ENCODE data around the gene YWHAQ. TPM values are rescaled to one million over a fixed set of nuclear protein-coding genes. Genes with fewer than 3 reads are reported as not detected.

The YWHAQ gene
- total RNA-seq, 4 donors from 2014 or later: 141 to 442 (median 227) TPM

GRCh38 chr2:9657083-9657482 lies 26.3 kb upstream of the YWHAQ start:
- Histone ChIP-seq H3K4me3 (no peak overlapping the region), H3K9me3 (no peaks in the 10 kb centered on the region), H3K4me1 (no peaks in the 10 kb centered on the region), H3K27me3 (peaks cover 0 to 5% (median 0%) of the 10 kb centered on the region in 4 donors), H3K36me3 (no peaks in the 10 kb centered on the region), H3K27ac (no peak overlapping the region)
- 79 to 92% methylated on average over 6 of the region's 6 CpGs for WGBS, 2 donors
- no peak for TF ChIP-seq POLR2A (IDR thresholded peaks at IDR 0.05)
- TF ChIP-seq CTCF (IDR thresholded peaks at IDR 0.05): no peak
- intact Hi-C loops (cut with DNase I): no loop called here
- no peak for DNase-seq

- Histone ChIP-seq H3K27me3 (peaks cover 0 to 5% (median 0%) of the 10 kb centered on the region in 4 donors), H3K36me3 (no peaks in the 10 kb centered on the region), H3K4me3 (no peak overlapping the region), H3K4me1 (no peaks in the 10 kb centered on the region), H3K27ac (no peak overlapping the region), H3K9me3 (no peaks in the 10 kb centered on the region)
- intact Hi-C loops (cut with DNase I): no loop called here
- no peak for DNase-seq
- WGBS, 2 donors: 77 to 80% methylated on average over 11 of the region's 11 CpGs
- TF ChIP-seq POLR2A (IDR thresholded peaks at IDR 0.05) (no peak), CTCF (IDR thresholded peaks at IDR 0.05) (no peak)
Measured at GRCh38 chr2:9656270-9656766, 25.5 kb upstream of the YWHAQ start.

- intact Hi-C loops (cut with DNase I): no loop called here
- WGBS, 2 donors: 63 to 77% methylated on average over 12 of the region's 13 CpGs
Measured at GRCh38 chr2:9655441-9656269, 24.9 kb upstream of the YWHAQ start.

GRCh38 chr2:9654452-9655100 lies 23.8 kb upstream of the YWHAQ start:
- Histone ChIP-seq H3K9me3 (no peaks in the 10 kb centered on the region), H3K27ac (no peak overlapping the region), H3K4me1 (no peaks in the 10 kb centered on the region), H3K4me3 (no peak overlapping the region), H3K36me3 (no peaks in the 10 kb centered on the region), H3K27me3 (peaks cover 0 to 11% (median 0%) of the 10 kb centered on the region in 4 donors)
- no peak for DNase-seq
- WGBS, 2 donors: 67 to 74% methylated on average over 6 of the region's 6 CpGs
- TF ChIP-seq POLR2A (IDR thresholded peaks at IDR 0.05) (no peak), CTCF (IDR thresholded peaks at IDR 0.05) (no peak)
- intact Hi-C loops (cut with DNase I): no loop called here

More at GRCh38 chr2:9655441-9656269, 24.9 kb upstream of the YWHAQ start:
- Histone ChIP-seq H3K36me3 (no peaks in the 10 kb centered on the region), H3K9me3 (no peaks in the 10 kb centered on the region), H3K4me3 (no peak overlapping the region), H3K27me3 (peaks cover 0 to 5% (median 0%) of the 10 kb centered on the region in 4 donors), H3K4me1 (no peaks in the 10 kb centered on the region), H3K27ac (no peak overlapping the region)
- TF ChIP-seq CTCF (IDR thresholded peaks at IDR 0.05) (no peak), POLR2A (IDR thresholded peaks at IDR 0.05) (no peak)
- no peak for DNase-seq

All from esophagus squamous epithelium (tissue), 5 donors.